GM18517 (cell line): ENCODE measurements around the gene ZNF408.

ENCODE experiments used
- ATAC-seq: cut with Tn5 transposase; IDR thresholded peaks from one replicate; pipeline ENCODE4 v1.9.1; 2021; ENCODE audit warnings: mild to moderate bottlenecking, moderate library complexity; ENCODE audit not compliant: unreplicated experiment

The ZNF408 gene

DNA sequence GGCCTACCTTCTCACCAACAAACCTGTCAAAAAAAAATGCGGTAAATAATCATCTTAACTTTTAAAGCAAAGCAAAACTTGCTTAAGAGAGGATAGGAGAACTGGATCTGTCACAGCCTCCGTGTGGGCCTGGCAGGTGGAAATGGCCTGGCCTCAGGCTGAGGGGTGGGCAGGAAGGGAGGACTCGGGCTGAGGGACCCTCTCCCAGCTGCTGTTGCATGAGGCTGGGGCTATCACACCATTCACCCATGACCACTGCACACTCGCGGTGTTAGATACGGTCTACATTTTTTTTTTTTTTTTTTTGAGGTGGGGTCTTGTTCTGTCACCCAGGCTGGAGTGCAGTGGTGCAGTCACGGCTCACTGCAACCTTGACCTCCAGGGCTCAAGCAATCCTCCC, 24.9 kb upstream of the ZNF408 start:
- ATAC-seq: no peak

DNA sequence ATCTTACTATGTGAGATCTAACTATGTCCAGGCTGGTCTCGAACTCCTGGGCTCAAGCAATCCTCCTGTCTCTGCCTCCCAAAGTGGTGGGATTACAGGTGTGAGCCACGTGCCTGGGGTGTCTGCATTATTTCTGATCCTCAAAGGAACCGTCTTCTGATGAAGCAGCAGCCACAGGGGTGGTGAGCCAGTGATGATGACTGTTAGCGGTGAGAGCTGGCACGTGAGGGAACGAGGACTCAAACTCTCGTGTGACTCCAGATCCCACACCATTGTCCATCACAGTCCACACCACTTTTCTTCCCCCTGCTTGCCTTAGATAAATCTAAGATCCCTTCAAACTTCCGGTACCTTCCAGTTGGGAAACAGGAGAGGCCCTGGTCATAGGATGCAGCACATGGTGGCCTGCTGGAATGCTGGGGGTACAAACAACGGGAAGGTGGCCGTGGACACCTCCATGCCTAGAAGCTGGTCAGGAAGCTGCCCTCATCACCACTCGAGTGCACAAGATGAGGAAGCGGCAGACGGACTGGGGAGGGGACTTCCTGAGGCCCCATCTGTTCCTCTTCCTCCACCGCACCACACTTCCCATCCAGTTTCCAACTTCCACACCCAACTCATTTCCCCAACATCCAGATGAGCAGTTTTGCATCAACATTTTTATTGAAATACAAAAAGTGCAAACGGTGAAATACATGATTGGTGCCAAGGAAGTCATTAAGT, 24.2 kb upstream of the ZNF408 start:
- no peak for ATAC-seq

DNA sequence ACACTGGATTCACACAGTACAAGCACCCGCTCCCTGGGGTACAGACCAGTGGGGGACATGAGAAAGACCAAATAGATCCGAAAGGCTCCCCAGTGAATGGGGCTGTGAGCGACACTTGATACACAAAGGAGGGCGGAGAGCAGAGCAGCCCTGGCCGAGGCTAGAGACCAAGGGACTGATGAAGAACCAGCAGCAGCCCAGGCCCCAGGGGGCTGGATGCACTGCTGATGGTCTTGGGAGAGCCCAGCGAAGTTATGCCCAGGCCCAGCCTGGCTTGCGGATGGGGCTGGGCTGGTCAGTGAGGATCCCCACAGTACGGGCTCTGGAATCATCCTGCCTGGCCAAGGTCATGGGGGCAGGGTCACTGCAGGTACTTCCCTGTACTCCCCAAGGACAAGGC, 23.7 kb upstream of the ZNF408 start:
- no peak for ATAC-seq

DNA sequence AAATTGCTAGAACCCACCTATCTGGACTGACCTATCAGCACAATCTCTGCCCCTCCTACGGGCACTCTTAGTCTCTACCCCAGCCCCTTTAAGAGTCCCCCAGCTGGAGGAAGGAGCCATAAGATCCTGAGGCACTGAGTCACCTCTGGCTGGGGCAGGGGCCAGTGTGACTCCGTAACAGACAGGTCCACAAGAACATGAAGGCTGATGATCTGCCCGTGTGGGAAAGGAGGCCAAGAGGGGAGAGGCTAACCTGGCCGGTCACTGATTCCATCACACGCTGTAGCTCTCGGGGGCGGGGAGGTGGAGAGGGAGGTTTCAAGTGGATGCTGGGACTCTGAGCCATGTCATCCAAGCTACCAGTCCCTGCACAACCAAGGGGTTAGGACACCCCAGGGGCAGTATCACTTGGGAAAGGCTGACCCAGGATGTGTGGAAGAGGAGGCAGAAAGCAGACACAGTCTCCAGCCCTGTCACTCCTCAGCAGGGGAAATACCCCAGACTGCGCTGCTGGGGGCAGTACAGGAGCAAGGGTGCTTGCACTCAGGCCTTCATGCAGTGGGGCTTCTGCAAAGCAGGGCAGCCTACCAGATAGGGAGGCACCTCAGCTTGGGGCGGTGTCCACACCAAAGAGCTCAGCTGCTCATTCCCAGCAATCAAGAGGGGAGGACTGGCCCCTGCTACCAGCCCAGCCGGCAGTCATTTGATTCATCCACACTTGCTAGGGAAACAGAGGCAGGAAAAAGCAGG, 22.7 kb upstream of the ZNF408 start:
- no peak for ATAC-seq

DNA sequence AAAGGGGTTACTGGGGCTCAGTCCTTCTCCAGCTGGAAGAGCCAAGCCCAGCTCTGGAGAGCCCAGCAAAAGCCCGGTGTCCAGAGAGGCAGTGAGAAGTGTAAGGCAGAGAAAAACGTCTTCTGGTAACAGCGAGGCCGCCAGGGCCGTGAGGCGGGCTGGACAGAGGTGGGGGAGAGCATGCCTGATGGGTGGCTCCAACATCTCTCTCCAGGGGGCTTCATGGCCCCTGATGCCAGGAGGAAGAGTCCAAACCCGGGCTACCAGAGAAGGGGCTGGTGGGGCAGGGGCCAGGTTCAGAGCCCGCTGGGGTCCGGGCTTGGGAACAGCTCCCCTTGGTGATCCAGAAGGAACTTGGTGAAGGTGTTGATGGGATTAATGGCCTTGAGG, 22.1 kb upstream of the ZNF408 start:
- ATAC-seq: no peak

DNA sequence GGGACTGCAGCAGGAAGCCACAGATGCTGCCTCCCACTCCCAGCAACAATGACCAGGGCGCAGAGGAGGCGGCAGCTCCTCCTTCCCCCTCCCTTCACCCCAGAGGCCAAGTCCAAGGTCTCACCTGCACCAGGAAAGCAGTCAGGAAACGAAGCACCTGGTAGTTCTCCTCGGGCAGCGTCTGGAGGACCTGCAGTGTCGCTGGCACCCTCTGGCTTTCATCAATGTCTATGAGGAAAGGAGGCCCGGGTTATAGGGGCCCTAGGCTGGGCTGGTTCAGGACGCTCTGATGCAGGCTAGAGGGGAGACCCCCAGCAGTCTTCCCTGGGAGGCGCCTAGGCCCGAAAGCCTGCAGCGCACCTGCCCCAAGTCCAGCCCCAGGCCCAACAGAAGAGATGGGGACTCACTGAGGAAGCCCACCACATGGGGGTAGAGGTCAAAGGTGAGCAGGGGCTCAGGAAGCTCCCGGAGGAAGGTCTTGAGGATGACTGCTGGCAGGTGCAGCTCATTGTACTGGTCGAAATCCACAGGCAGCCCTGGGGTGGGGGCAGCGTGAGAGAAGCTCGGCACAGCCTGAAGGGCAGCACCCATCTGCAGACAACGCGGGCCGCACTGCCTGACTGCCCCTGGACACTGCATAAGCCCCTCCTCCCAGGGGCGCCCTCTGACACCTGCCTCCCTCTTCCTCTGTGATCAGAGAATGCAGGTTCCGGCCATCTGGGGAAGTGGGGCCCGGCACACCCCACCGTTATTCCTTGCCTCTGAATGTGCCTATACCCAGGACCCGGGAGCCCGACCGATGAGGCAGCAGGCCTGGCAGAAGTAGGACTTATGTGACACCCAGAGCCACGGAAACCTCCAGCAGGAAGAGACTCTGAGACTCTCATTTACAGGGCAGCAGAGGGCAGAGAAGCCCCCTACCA, 21.3 kb upstream of the ZNF408 start:
- no peak for ATAC-seq

DNA sequence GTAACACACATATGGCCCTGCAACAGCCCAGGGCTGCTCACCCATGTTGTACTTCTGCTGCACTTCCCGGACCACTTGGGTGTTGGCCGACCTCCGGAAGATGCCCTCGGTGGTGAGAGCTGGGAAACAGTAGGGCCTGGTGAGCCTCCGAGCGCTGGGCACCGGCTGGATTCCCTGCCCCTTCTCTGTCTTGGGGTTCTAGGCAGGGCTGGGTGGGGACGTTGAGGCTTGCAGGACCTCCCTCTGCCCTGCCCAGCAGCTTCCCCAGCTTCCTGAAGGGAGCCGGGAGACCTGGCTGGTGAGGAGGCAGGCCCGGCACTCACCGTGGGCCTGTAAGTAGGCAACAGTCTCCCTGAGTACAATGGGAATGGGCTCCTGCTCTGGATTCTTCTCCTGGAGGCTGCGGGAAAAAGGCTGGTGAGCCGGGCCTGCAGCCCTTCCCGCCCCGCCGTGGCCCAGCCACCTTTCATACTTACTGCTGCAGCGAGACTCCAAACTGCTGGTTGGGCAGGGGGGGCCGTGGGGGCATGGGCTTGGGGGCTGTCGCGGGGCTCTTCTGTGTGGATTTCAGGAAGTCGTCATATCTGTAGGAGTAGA, 20.6 kb upstream of the ZNF408 start:
- no peak for ATAC-seq

DNA sequence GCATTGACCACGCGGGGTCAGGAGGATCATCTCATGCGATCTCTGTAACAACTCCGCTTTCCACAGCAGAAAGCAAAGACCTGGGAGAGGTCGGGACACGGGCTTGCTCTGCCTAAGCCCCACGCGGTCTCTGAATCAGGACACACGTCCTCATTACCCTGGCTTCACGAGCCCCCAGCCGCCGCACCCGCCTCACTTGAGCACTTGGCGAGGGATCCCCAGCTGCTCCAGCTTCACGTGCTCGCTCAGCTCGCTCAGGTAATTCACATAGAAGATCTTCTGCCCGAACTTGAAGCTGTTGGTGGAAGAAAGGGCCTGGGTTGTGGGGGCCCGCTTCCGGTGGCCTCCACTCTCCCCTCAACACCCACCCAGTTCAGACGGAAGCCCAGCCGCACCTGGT, 20.0 kb upstream of the ZNF408 start:
- ATAC-seq: no peak

DNA sequence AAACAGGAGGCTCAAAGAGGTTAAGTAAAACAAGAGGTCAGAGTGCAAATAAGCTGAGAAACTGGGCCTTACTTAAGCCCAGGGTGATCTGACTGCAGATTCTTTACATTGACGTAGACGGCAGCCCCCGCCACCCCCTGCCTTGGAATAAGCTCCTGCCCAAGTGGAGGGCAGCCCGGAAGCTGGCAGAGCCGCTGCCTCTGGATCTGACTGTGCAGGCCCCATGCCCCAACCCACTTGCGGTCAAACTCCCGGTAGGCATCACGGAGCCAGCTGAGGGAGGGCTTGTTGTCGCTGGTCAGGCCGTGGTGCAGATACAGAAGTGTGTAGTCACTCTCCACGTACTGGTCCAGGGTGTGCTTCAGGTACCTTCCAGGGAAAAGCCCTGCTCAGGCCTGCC, 19.0 kb upstream of the ZNF408 start:
- no peak for ATAC-seq

DNA sequence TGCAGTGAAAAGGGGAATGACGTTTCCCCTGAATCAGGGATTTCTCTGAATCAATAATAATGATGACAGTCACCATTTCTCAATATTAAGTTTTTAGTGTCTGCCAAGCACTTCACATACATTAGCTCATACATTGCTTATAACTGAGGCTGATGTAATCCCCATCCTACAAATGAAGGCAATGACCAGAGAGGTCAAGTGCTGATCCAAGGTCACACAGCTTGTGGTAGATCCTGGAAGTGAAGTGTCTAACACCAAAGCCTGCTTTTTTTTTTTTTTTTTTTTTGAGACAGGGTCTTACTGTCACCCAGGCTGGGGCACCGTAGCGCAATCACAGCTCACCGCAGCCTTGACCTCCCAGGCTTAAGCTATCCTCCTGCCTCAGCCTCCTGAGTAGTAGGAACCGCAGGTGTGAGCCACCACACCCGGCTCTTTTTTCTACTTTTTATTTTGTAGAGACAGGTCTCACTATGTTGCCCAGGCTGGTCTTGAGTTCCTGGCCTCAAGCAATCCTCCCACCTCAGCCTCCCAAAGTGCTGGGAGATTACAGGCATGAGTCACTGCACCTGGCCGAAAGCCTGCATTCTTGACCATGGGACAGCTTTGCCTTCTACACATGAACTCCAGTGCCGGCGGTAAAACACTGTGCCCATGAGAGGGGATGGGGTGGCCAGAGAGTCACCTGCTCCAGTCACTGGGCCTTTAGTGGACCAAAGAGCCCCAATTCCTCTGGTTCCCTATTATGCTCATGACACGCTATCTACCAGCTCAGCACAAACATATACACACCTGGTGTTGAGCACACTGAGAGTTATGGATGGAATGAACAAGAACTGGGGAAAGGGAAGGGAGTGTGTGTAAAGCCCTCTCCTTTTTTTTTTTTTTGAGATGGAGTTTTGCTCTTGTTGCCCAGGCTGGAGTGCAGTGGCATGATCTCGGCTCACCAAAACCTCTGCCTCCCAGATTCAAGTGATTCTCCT, 17.8 kb upstream of the ZNF408 start:
- ATAC-seq: no peak

DNA sequence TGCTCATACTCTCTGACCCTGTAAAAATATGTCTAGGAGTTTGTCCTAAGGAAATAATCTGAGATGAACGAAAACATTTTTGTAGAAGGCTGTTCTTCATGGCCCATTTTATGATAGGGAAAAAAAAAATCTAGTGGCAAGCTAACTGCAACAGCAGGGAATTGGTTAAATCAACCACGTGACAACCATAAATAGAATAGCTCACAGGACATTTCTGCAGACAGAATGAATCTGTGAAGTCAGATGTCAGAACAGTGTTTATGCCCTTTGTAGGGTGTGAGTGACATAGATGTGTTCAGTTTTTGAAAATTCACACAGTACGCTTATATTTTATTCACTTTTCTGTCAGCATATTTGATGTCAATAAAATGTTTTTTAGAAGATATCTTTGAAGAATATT, 16.5 kb upstream of the ZNF408 start:
- no peak for ATAC-seq

DNA sequence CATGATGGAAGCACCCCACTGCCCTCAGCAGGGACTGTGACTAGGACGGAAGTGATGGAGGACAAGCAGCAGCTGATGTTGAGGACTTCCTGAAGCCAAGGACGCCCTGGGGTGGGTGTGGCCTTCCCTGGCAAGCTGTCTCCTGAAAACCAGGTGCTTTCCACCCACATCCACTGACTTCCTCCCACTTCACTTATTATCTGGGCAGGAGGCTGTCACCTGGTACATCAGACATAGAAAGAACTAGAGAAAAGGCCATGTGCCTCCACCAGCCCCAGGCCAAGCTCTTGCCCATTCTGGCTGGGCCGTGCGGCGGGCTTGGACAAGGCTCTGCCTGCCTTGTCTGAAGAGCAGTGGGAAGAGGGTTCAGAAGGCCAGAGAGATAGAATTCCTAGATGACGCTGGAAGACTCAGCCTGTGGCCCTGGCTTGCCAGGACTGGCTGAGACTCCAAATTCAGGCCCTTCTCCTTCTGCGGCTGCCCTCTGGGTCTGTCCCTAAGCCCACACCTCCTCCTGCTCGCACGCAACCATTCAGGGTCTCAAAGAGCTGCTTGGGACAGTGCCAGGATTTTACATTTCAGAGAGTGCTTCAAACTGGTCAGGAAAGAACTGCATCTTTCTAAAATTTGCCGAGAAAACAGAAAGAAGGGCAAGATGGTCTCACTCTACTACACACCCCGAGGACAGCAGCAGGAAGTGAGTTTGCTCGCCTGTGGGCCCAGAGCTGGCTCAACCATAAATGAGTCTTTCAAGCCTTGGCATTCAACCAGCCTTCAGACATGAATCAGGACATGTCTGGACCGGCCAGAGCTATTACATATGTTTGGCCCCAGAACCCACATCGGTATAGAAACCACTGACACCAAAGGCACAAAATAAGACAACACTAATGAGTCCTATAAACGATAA, 13.7 kb upstream of the ZNF408 start:
- no peak for ATAC-seq

DNA sequence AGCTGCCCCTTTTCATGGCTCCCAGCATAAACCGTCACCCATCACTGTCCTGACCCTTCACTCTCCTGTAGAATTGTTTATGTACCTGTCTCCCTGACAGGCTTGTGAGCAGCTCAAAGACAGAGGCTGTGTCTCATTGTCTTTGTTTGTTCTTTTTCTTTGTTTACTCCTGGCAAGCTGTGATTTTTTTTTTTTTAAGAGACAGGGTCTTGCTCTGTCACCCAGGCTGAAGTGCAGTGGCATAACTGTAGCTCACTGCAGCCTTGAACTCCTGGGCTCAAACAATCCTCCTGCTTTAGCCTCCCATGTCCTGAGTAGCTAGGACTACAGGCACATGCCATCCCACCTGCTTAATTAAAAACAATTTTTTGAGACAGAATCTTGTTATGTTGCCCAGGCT, 10.1 kb upstream of the ZNF408 start:
- no peak for ATAC-seq

DNA sequence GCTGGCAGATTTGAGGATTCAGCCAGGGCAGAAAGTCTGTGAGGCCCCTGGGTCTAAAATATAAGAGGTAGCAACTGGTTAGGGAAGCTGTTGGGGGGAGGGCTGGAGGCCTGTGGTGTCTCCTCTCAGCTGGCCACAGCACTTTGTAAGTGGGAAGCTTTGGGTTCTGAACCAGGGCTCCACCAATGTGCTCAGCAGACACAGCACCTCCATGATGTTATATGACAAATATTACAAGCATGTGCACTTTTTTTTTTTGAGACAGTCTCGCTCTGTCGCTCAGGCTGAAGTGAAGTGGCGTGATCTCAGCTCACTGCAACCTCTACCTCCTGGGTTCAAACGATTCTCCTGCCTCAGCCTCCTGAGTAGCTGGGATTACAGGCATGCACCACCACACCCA, 8.4 kb upstream of the ZNF408 start:
- ATAC-seq: no peak

DNA sequence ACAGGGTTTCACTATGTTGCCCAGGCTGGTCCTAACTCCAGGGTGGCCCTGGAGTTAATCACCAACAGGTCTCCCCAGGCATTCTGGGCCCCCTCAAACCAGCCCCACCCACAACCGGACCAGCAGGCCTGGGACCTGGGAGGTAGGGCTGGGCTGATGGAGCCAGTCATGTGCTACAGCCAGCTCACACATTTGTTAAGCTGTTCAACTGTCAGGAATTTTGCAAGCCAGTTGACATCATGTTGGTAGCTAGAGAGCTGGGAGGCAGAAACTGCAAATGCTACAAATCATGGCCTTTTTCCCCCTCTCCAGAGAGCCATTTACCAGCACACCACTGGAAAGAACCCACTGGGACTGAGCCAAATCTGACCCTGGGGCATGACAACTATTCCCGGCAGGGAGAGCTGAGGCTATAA, 7.2 kb upstream of the ZNF408 start:
- no peak for ATAC-seq

DNA sequence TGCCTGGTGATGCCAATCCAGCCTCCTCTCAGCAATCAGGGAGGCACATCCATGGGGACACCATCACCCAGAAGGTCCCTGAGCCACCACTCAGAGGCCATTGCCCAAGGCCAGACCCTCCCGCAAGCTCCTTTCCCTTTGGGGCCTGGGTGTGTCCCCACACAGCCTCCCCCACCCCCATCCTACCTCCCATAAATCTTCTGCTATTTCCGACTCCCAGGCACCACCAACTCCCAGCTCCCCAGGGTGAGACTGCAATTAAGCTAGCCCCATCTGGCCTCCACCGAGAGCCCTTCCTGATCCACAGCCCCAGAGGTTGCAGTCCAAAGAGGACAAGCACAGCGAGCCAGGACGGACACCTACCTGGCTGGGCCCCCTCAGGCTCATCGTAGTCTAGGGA, 6.8 kb upstream of the ZNF408 start:
- no peak for ATAC-seq

DNA sequence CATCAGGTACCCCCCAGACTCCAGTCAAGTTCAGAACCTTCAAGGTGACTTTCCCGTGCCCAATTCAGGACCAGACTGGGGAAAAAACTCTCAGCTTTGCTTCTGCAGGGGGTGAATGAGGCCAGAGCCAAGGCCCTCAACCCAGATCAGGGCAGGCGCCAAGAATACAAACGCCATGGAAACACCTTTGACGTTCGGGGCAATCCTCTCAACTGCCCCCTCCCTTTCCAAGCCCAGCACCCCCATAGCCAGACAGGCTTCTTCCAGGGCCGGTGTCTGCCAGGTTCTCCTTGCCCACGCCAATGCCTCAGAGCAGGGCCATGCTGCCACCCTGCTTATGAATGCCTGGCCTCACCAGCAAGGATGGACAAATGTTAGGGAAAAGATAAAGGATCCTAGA, 6.2 kb upstream of the ZNF408 start:
- no peak for ATAC-seq

DNA sequence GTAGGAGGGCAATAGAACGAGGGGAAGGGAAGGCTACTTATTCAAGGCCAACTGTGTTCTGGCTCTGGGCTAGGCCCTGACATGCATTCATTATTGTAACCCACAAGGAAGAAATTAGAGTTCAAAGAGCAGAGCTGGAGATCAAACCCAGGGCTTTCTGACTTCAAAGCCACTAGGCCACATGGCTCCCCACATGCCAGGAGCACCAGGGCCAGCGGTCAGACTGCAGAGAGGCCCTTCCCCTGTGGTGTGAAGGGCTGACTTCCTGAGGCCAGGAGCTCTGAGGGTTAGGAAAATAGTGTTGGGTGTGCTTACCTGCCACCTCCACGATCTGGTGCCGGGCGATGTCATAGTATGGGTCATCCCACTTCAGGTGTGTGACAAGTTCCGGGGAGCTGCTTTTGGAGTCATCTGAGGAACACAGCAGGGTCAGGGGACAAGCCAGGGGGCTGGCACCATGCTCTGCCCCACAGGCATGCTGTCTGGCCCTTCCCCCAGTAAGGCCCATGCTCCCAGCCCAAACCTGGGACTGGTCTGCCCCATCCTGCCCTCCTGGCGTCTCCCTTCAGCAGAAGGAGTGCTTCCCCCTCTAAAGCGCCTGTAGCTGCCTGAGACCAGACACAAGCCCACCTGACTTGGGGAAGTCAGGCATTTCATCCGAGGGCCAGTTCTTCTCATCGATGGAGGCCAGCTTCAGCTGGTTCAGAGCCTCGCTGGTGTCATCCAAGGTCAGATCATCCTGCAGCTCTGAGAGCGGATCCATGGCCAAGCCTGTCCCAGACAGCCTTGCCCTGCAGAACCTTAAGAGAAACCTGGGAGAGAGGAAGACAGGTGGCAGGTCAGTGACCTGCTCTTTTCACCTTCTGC, 5.3 kb upstream of the ZNF408 start:
- ATAC-seq: no peak
